ENCODE results near the gene KIFAP3.

DNA sequence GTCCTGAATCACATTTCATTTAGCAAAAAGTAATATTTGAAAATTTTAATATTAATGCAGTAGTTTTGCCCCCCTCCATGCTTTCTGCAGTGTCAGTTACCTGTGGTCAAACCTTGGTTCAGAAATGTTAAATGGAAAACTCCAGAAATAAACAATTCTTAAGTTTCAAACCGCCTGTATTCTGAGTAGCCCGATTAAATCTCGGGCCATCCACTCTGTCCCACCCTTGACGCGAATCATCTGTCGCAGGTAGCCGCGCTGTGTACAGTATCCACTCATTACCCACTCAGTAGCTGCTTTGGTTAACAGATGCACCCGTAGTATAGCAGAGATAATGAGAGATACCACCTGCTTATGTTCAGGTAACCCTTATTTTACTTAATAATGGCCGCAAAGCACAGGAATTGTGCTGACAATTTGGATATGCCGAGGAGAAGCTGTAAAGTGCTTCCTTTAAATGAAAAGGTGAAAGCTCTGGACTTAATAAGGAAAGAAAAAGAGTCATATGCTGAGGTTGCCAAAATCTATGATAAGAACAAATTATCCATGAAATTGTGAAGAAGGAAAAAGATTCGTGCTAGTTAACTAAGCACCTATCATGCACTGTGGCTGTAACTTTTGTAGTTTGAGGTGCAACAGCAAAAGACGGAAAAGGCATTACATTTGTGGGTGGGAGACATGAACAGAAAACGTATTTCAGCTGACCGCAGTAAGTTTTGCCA lies 179.9 kb downstream of the KIFAP3 start:
- no peak for TF ChIP-seq POLR2A (IDR thresholded peaks at IDR 0.05; ENCODE audit: low read length)
- no peak for TF ChIP-seq GATA1 (IDR thresholded peaks at IDR 0.05; ENCODE audit: low read depth, low read length)

All from erythroblast (primary cell).